B cell (primary cell): Measurements from ENCODE around the gene DAB2IP. TPM values are rescaled to one million over a fixed set of nuclear protein-coding genes. Genes with fewer than 3 reads are reported as not detected.
"Not testable (repeated sequence)": the region's sequence is repeated elsewhere in the genome, so short reads cannot be mapped to it uniquely, and the experiment has no call there.

Experiments
- ATAC-seq: fragments of 200-7000 bp; cut with Tn5 transposase; one replicate; pipeline ENCODE4 v1.10.0; 2021; ENCODE audit warnings: low read depth, mild to moderate bottlenecking, moderate number of reproducible peaks, moderate library complexity
- CTCF ChIA-PET: fragments of 350-600 bp; sonication (Branson Sonifier 250); formaldehyde crosslinking; loops from one replicate; lab custom pipeline; 2021; ENCODE audit warnings: antibody characterized with exemption, inconsistent platforms; lab: Charles Lee
- POLR2A ChIA-PET: fragments of 350-600 bp; sonication (Branson Sonifier 250); formaldehyde crosslinking; loops from one replicate; lab custom pipeline; 2021; ENCODE audit warnings: antibody characterized with exemption; lab: Charles Lee
- DNase-seq: peaks from one replicate; pipeline ENCODE4 v3.0.0; 2013
- H2AFZ ChIP-seq: 2 replicates; pipeline ENCODE4 v1.6.1; 2012; ENCODE audit warnings: mild to moderate bottlenecking, low read depth, low read length; ENCODE audit not compliant: insufficient read depth, poor library complexity, severe bottlenecking
- H3K27ac ChIP-seq, 2 donors: 1 replicate in 1 of 2; 2 replicates in 1 of 2; pipeline ENCODE4 v1.5.1; 2012 to 2013; ENCODE audit warnings: low read length in 2 of 2, mild to moderate bottlenecking in 2 of 2, moderate library complexity in 1 of 2
- H3K27me3 ChIP-seq, 4 experiments: fragments of 200-600 bp in 1 of 4; sonication (generic) in 1 of 4; replicated peaks in 1 of 4; 1 replicate in 2 of 4; 2 replicates in 2 of 4; pipeline versions ENCODE4 v1.6.1 to v1.7.0; 2013 to 2016; ENCODE audit warnings: low read length in 3 of 4, mild to moderate bottlenecking in 2 of 4, mixed read lengths in 1 of 4, moderate library complexity in 1 of 4; ENCODE audit not compliant: insufficient read depth in 4 of 4, control insufficient read depth in 3 of 4; ENCODE audit errors: control extremely low read depth in 1 of 4
- H3K36me3 ChIP-seq, 2 experiments: replicated peaks in 1 of 2; 1 replicate in 1 of 2; 2 replicates in 1 of 2; pipeline versions ENCODE4 v1.6.1 to v1.7.1; 2013; ENCODE audit warnings: low read length in 1 of 2; ENCODE audit not compliant: insufficient read depth in 2 of 2, control insufficient read depth in 1 of 2; ENCODE audit errors: control extremely low read depth in 1 of 2, extremely low read depth in 1 of 2
- H3K4me1 ChIP-seq, 2 donors: fragments of 200-600 bp in 1 of 2; sonication (generic) in 1 of 2; 1 replicate in 1 of 2; 2 replicates in 1 of 2; pipeline versions ENCODE4 v1.5.1 to v1.6.1; 2013 to 2017; ENCODE audit warnings: low read length in 2 of 2; ENCODE audit not compliant: control insufficient read depth in 2 of 2, insufficient read depth in 2 of 2
- H3K4me2 ChIP-seq: replicated peaks from 2 replicates; pipeline ENCODE3; 2012; ENCODE audit warnings: mild to moderate bottlenecking, low read depth, low read length; ENCODE audit not compliant: poor library complexity, severe bottlenecking
- H3K4me3 ChIP-seq, 5 experiments: fragments of 200-600 bp in 1 of 5; sonication (generic) in 1 of 5; 1 replicate in 3 of 5; 2 replicates in 2 of 5; pipeline versions ENCODE4 v1.5.1 to v1.7.0; 2011 to 2016; ENCODE audit warnings: low read length in 4 of 5, mild to moderate bottlenecking in 4 of 5, low read depth in 2 of 5, control low read depth in 1 of 5, moderate library complexity in 1 of 5; ENCODE audit not compliant: insufficient read depth in 1 of 5; ENCODE audit errors: control extremely low read depth in 1 of 5, extremely low read depth in 1 of 5
- H3K79me2 ChIP-seq: fragments of 200-600 bp; sonication (generic); one replicate; pipeline ENCODE4 v1.6.0; 2016; ENCODE audit warnings: low read length; ENCODE audit not compliant: control insufficient read depth, insufficient read depth
- H3K9ac ChIP-seq: fragments of 200-600 bp; sonication (generic); 2 replicates; pipeline ENCODE4 v1.6.1; 2017; ENCODE audit warnings: mild to moderate bottlenecking, low read length, moderate library complexity
- H3K9me3 ChIP-seq, 3 donors: one replicate each; pipeline versions ENCODE4 v1.6.1 to v1.7.1; 2013; ENCODE audit warnings: low read length in 2 of 3; ENCODE audit not compliant: control insufficient read depth in 2 of 3, insufficient read depth in 1 of 3; ENCODE audit errors: control extremely low read depth in 1 of 3
- H4K20me1 ChIP-seq: 2 replicates; pipeline ENCODE4 v1.6.0; 2012; ENCODE audit warnings: mild to moderate bottlenecking, low read length; ENCODE audit not compliant: insufficient read depth, control insufficient read depth, poor library complexity, severe bottlenecking
- H3K27ac Mint-ChIP-seq: one replicate; pipeline ENCODE4 v1.8.0; 2021; ENCODE audit warnings: mixed read lengths
- H3K27me3 Mint-ChIP-seq: one replicate; pipeline ENCODE4 v1.8.0; 2021; ENCODE audit warnings: mixed read lengths
- H3K4me1 Mint-ChIP-seq: one replicate; pipeline ENCODE4 v1.8.0; 2021; ENCODE audit warnings: mixed read lengths
- H3K4me3 Mint-ChIP-seq: one replicate; pipeline ENCODE4 v1.8.0; 2021; ENCODE audit warnings: mixed read lengths
- H3K9me3 Mint-ChIP-seq: one replicate; pipeline ENCODE4 v1.8.0; 2022; ENCODE audit warnings: mixed read lengths; ENCODE audit not compliant: insufficient read depth
- EZH2 ChIP-seq: IDR thresholded peaks from 2 replicates; pipeline ENCODE4 v1.6.1; 2012; ENCODE audit warnings: borderline replicate concordance, low read depth, mild to moderate bottlenecking, moderate library complexity, low read length; ENCODE audit not compliant: insufficient read depth, poor library complexity, severe bottlenecking
- WGBS: methylation state at CpG from one replicate; pipeline ENCODE4 v1.1.5; 2013; ENCODE audit warnings: missing lambda C conversion rate; ENCODE audit not compliant: insufficient coverage; 5-methylcytosine and 5-hydroxymethylcytosine counted together
- intact Hi-C: fragments of 100-400 bp; cut with micrococcal nuclease; formaldehyde crosslinking; loops from one replicate; pipeline ENCODE4 v1.10.0; 2022
- polyA plus RNA-seq: library from polyadenylated mRNA; depleted of rRNA; stranded (reverse); fragments of >200 nt; gene quantifications from 2 replicates; pipeline ENCODE4 v1.2.3, GENCODE V29; 2012
- total RNA-seq, 2 donors: library from RNA; stranded (reverse); fragments of 120-200 nt in 1 of 2; gene quantifications; 1 replicate in 1 of 2; 2 replicates in 1 of 2; pipeline versions ENCODE4 v1.2.3 to v1.2.4, GENCODE V29; 2013 to 2022
- TF ChIP-seq, protein P1 (sequence below): fragments of 200-600 bp; IDR thresholded peaks from one replicate; pipeline ENCODE4 v1.8.0; 2022; ENCODE audit warnings: antibody characterized with exemption, mild to moderate bottlenecking

DAB2IP gene
- total and polyA plus RNA-seq, 2 donors (not counting 1 experiment from before 2014, with no cell fraction given) = 1.1 to 3.9 TPM

DNA sequence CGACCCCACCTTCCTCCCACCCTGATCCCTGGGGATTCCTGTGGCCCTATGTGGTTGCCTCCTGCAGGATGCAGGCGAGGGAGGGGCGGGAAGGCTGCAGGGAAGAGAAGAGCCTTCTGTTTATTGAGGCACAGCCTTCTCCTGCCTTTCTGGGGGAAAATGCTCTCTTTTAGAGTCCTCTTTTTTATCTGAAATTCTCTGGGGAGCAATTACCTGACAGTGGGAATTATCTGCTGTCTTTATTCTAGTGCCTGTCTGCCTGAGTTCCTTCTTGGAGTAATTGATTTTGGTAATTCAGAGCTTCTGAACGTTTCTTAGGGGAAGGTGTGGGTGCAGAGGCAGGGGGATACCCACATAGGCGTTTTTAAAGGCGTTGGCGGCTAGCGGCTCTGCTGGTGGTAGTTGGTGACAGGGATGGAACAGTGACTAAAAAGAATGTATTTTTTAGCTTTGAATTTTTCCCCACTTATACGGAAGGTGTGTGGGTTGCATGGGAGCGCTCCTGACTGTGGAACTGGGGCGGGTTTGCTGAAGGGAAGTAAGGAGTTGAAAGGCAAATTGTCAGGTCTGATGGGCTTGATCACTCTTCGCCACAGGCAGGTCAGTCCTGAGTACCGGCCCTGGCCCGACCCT is 35.2 kb upstream of the DAB2IP start:
- Mint-ChIP-seq H3K4me1 (peaks cover 17% of the 10 kb centered on the region), H3K27me3 (peaks cover 34% of the 10 kb centered on the region), H3K4me3 (no peak overlapping the region), H3K27ac (no peak overlapping the region), H3K9me3 (no peaks in the 10 kb centered on the region)
- Histone ChIP-seq H4K20me1 (no peaks in the 10 kb centered on the region), H3K9me3 (peaks cover 0 to 1% (median 0%) of the 10 kb centered on the region in 3 donors), H3K4me2 (no peak overlapping the region), H3K79me2 (no peaks in the 10 kb centered on the region), H3K27ac (no peak overlapping the region), H3K36me3 (no peaks in the 10 kb centered on the region), H3K9ac (no peak overlapping the region), H3K4me1 (peaks cover 17 to 20% of the 10 kb centered on the region in 2 donors), H3K27me3 (peaks cover 0 to 26% (median 5%) of the 10 kb centered on the region in 4 experiments), H2AFZ (no peak overlapping the region), H3K4me3 (no peak overlapping the region)
- ATAC-seq (no peak), DNase-seq (no peak)
- intact Hi-C loops = no loop called here
- WGBS = 86% methylated on average over 14 of the region's 14 CpGs
- TF ChIP-seq EZH2 = no peak
- TF ChIP-seq, protein P1, sequence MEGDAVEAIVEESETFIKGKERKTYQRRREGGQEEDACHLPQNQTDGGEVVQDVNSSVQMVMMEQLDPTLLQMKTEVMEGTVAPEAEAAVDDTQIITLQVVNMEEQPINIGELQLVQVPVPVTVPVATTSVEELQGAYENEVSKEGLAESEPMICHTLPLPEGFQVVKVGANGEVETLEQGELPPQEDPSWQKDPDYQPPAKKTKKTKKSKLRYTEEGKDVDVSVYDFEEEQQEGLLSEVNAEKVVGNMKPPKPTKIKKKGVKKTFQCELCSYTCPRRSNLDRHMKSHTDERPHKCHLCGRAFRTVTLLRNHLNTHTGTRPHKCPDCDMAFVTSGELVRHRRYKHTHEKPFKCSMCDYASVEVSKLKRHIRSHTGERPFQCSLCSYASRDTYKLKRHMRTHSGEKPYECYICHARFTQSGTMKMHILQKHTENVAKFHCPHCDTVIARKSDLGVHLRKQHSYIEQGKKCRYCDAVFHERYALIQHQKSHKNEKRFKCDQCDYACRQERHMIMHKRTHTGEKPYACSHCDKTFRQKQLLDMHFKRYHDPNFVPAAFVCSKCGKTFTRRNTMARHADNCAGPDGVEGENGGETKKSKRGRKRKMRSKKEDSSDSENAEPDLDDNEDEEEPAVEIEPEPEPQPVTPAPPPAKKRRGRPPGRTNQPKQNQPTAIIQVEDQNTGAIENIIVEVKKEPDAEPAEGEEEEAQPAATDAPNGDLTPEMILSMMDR = no peak
- CTCF ChIA-PET = no interaction called here
- POLR2A ChIA-PET = no interaction called here

DNA sequence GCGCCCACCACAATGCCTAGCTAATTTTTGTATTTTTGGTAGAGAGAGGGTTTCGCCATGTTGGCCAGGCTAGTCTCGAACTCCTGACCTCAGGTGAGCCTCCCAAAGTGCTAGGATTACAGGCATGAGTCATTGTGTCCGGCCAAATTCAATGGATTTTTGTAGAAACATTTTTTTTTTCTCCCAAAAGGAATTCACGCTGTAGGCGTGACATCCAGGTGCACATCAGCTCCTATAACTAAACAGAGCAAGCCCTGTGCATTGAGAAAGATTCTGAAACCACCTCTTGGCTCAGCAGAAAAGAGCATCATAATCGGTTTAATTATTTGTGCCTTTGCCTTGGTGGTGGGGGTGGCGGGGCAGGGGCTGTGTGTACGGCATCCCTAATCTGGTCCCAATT is 32.9 kb upstream of the DAB2IP start:
- no peak overlapping the region for H3K4me3 Mint-ChIP-seq
- TF ChIP-seq, protein P1 = no peak
- no peak for TF ChIP-seq EZH2
- no peaks in the 10 kb centered on the region for H3K79me2 ChIP-seq
- intact Hi-C loops = no loop called here
- H3K4me3 ChIP-seq = no peak overlapping the region
- no peaks in the 10 kb centered on the region for H3K36me3 ChIP-seq
- POLR2A ChIA-PET = no interaction called here
- H3K4me1 ChIP-seq = peaks cover 5 to 7% of the 10 kb centered on the region in 2 donors
- no peaks in the 10 kb centered on the region for H4K20me1 ChIP-seq
- H3K4me1 Mint-ChIP-seq = peaks cover 5% of the 10 kb centered on the region
- CTCF ChIA-PET = interaction anchor here (0.9 kb wide), 1 partner anchor 20 kb away, joined by 3 read pairs; no protein-coding TSS in a partner anchor
- no peak overlapping the region for H3K27ac ChIP-seq
- H3K27ac Mint-ChIP-seq = no peak overlapping the region
- peaks cover 0 to 18% (median 3%) of the 10 kb centered on the region in 4 experiments for H3K27me3 ChIP-seq
- H3K9me3 ChIP-seq = peaks cover 0 to 2% (median 0%) of the 10 kb centered on the region in 3 donors
- no peak overlapping the region for H3K4me2 ChIP-seq
- H3K9ac ChIP-seq = no peak overlapping the region
- peaks cover 23% of the 10 kb centered on the region for H3K27me3 Mint-ChIP-seq
- WGBS = 92% methylated on average over 3 of the region's 9 CpGs
- no peaks in the 10 kb centered on the region for H3K9me3 Mint-ChIP-seq
- no peak overlapping the region for H2AFZ ChIP-seq
- no peak for DNase-seq
- ATAC-seq = no peak

DNA sequence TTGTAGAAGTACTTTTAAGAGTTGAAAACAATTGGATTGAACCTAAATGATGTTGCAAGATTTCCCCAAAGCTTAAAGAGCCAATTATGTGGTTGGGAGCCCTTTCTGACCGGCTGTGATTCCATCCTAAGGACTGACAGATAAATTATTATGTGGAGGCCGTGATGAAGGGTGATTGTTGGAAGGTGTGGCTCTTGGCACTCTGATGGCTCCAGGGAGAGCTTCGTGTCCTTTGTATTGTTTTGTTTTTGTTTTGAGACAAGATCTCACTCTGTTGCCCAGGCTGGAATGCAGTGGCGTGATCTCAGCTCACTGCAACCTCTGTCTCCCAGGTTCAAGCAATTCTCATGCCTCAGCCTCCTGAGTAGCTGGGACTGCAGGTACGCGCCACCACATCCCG is 32.5 kb upstream of the DAB2IP start:
- ATAC-seq, H2AFZ ChIP-seq, H3K4me3 ChIP-seq, POLR2A ChIA-PET, H3K4me3 Mint-ChIP-seq, H3K36me3 ChIP-seq, DNase-seq, CTCF ChIA-PET, H3K9ac ChIP-seq, intact Hi-C loops, H3K4me1 ChIP-seq, H3K9me3 ChIP-seq, H3K9me3 Mint-ChIP-seq, H3K79me2 ChIP-seq, H3K4me2 ChIP-seq, H4K20me1 ChIP-seq, H3K4me1 Mint-ChIP-seq, H3K27ac Mint-ChIP-seq, H3K27ac ChIP-seq: not testable (repeated sequence)
- H3K27me3 Mint-ChIP-seq = peaks cover 22% of the 10 kb centered on the region
- WGBS = 90% methylated on average over 6 of the region's 7 CpGs
- H3K27me3 ChIP-seq = peaks cover 0 to 14% (median 3%) of the 10 kb centered on the region in 4 experiments
